Inflammatory macrophage treated with lipopolysaccharide for 1 hour (primary cell): ENCODE results near the gene FRMPD1.

Experiments
- DNase-seq, 2 donors: peaks; one replicate each; pipeline ENCODE4 v3.0.0-alpha.2; 2020 to 2022

Gene FRMPD1

GRCh38 chr9:37788332-37788731 lies 137.6 kb downstream of the FRMPD1 start:
- DNase-seq: peak; percentile 6 to 28

- no peak for DNase-seq
Observed at GRCh38 chr9:37790096-37790495, 139.3 kb downstream of the FRMPD1 start.

GRCh38 chr9:37792122-37792521 lies 141.4 kb downstream of the FRMPD1 start:
- no peak for DNase-seq

- DNase-seq: peak in 1 of 2 donors; percentile 2
Observed at GRCh38 chr9:37796232-37796631, 145.5 kb downstream of the FRMPD1 start.
